GM11168 (cell line): ENCODE data around the gene SDHA.
"Not testable (repeated sequence)": the region's sequence is repeated elsewhere in the genome, so short reads cannot be mapped to it uniquely, and the experiment has no call there.

Experiments used
- in situ Hi-C: fragments of 300-500 bp; cut with MboI; formaldehyde crosslinking; loops from one replicate; pipeline ENCODE4 v1.12.0; 2022; ENCODE audit warnings: low sequenced_read_pairs; ENCODE audit not compliant: unreplicated experiment

Gene SDHA

GRCh38 chr5:251016-251415, 32.9 kb downstream of the SDHA start:
- in situ Hi-C loops, result loop anchor here (5.0 kb wide), 1 partner anchor 1326 kb away; no protein-coding TSS in a partner anchor

GRCh38 chr5:251538-251937, 33.4 kb downstream of the SDHA start:
- in situ Hi-C loops, result loop anchor here (5.0 kb wide), 1 partner anchor 1326 kb away; no protein-coding TSS in a partner anchor

DNA sequence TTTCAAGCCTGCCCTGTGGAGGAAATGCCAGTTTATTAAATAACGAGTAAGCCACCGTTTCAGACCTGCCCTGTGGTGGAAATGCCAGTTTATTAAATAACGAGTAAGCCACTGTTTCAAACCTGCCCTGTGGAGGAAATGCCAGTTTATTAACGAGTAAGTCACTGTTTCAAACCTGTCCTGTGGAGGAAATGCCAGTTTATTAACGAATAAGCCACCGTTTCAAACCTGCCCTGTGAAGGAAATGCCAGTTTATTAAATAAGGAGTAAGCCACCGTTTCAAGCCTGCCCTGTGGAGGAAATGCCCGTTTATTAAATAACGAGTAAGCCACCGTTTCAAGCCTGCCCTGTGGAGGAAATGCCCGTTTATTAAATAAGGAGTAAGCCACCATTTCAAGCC, 33.9 kb downstream of the SDHA start:
- in situ Hi-C loops, result loop anchor here (5.0 kb wide), 1 partner anchor 1325 kb away; no protein-coding TSS in a partner anchor

- in situ Hi-C loops, result loop anchor here (5.0 kb wide), 1 partner anchor 1325 kb away; no protein-coding TSS in a partner anchor
Observed at GRCh38 chr5:252546-252945, 34.4 kb downstream of the SDHA start.

- in situ Hi-C loops, result loop anchor here (5.0 kb wide), 1 partner anchor 1323 kb away; no protein-coding TSS in a partner anchor
Observed at GRCh38 chr5:254322-254721, 36.2 kb downstream of the SDHA start.

DNA sequence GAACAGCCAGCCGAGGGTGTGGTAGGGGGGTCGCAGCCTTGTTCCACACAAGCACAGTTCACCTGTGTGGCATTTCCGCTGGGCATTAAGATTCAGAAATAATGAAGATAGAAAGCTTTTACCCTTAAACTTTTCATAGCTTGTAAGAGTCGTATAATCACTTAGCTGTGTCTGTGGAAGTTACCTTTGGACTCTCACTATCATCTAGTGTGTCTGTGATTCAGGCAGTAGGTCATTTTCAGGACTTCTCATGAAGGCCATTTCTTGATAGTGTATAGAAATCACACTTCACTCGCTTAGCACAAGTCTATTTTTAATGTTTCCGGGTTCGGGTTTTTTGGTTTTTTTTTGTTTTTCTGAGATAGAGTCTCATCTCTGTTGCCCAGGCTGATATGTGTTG, 37.0 kb downstream of the SDHA start:
- in situ Hi-C loops, result not testable (repeated sequence)

DNA sequence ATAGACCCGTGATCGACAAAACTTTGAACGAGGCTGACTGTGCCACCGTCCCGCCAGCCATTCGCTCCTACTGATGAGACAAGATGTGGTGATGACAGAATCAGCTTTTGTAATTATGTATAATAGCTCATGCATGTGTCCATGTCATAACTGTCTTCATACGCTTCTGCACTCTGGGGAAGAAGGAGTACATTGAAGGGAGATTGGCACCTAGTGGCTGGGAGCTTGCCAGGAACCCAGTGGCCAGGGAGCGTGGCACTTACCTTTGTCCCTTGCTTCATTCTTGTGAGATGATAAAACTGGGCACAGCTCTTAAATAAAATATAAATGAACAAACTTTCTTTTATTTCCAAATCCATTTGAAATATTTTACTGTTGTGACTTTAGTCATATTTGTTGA, 38.2 kb downstream of the SDHA start:
- in situ Hi-C loops, result not testable (repeated sequence)

DNA sequence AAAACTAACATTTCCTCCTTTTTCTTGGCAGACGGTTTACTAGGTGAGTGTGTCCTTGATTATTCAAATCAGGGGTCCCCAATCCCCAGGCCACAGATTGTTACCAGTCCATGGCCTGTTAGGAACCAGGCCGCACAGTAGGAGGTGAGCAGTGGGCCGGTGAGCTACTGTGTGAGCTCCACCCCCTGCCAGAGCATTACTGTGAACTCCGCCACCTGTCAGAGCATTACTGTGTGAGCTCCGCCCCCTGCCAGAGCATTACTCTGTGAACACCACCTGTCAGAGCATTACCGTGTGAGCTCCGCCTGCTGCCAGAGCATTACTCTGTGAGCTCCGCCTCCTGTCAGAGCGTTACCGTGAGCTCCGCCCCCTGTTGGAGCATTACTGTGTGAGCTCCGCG, 39.0 kb downstream of the SDHA start:
- in situ Hi-C loops, result no loop called here

GRCh38 chr5:263275-263974, 45.3 kb downstream of the SDHA start:
- in situ Hi-C loops, result not testable (repeated sequence)

DNA sequence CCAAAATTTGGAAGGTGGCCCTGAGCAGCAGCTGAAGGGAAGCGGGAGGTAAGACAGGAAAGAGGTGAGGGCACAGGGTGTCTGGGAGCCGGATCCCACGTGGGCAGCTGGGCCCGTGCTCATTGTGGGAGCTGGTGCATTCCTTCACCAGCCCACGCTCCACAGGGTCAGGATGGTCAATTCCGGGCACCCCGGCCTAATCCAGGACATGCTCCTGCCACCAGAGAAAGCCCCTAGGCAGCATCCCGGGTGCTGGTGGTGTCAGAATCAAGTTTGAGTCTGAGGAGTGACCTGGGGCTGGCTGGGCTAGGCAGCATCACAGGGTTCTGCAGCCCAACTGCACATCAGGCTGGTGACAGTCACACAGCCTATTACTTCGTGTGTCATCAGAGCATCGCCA, 46.2 kb downstream of the SDHA start:
- in situ Hi-C loops, result no loop called here

DNA sequence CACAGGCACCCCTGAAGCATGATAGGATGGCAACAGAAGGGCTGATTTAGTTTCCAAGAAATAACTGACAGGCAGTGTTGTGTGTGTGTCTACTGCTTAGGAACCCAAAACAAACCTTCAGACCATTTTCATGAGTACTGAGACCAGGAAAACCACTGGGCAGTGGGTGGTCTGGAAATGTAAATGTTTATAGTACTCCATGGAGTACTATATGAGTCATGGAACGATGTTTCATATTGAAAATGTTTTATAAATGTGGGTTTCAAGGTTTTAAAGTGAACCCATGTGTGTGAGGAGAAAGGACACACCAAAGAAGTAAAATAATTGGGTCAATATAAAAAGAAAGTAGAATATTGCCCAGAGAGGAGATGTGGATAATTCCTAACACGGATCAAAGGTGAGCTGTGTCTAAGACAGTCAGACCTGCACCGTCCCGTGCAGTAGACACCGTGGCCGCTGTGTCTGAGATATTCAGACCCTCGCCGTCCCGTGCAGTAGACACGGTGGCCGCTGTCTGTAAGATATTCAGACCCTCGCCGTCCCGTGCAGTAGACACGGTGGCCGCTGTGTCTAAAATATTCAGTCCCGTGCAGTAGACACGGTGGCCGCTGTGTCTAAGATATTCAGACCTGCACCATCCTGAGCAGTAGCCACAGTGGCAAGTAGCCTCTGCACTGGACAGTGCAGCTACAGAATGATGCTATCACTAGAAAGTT, 48.3 kb downstream of the SDHA start:
- in situ Hi-C loops, result not testable (repeated sequence)

GRCh38 chr5:267716-268115, 49.6 kb downstream of the SDHA start:
- in situ Hi-C loops, result no loop called here

- in situ Hi-C loops, result no loop called here
Observed at GRCh38 chr5:270340-270739, 52.2 kb downstream of the SDHA start.

DNA sequence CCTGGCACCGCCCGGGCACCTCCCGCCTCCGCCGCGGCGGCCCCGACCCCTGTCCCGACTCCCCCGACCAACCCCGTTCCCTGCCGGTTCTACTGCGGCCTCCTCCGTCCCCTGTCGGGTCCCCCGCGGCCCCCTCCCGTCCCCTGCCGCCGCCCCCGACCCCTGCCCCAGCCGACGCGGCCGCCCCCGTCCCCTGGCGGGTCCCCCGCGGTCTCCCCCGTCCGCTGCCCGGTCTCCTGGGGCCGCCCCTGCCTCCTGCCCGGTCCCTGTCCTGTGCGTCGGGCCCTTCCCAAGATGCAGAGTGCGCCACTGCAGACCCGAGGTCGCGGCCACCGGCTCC, 53.7 kb downstream of the SDHA start:
- in situ Hi-C loops, result not testable (repeated sequence)

- in situ Hi-C loops, result not testable (repeated sequence)
Observed at GRCh38 chr5:273091-273490, 55.0 kb downstream of the SDHA start.

DNA sequence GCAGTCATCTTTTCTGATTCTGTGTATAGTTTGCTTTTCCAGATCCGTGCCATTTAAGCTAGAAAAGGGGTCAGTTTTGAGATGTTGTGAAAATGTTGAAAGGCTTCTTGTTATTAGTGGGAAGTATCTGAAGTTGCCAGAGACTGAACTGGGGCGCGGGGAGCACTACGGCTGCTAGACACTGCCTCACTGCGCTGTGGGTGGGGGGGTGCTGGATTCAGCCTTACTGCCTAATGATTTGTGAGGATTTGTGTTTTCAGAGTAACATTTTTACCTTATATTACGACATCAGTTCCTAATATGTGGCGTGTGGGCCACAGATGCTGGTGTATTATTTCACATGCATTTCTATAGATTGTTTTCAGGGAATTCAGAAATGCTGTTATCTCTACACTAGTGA, 55.4 kb downstream of the SDHA start:
- in situ Hi-C loops, result not testable (repeated sequence)

DNA sequence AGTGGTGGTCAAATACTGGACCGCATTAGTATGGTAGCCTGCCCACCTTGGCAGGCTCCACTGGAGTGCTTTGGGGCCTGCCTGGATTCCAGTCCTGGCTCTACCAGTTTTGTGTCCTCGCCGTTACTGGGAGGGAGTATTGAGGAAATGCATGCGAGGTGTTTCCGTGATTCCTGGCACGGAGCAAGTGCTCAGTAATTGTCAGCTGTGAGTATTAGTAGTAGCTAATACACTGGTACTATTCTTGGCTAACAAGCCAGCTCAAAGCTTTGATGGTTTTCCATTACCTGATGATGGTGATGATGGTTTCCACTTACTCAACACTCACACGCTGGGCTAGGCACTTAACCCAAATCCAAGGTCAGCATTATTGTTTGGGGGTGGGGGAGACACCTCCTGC, 56.2 kb downstream of the SDHA start:
- in situ Hi-C loops, result not testable (repeated sequence)

DNA sequence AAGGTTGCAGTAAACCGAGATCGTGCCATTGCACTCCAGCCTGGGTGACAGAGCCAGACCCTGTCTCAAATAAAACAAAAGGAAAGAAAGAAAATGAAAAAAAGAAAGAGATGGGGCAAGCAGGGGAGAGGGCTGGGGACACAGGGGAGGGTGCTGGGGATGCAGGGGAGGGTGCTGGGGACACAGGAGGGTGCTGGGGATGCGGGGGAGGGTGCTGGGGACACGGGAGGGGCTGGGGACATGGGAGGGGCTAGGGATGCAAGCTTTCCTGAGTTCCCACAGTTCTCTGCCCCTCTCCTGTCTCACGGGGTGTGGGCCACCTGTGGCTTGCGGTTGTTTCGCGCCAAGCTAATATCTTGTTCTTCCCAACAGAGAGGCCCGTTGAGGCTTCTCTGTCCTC, 60.5 kb downstream of the SDHA start:
- in situ Hi-C loops, result no loop called here

DNA sequence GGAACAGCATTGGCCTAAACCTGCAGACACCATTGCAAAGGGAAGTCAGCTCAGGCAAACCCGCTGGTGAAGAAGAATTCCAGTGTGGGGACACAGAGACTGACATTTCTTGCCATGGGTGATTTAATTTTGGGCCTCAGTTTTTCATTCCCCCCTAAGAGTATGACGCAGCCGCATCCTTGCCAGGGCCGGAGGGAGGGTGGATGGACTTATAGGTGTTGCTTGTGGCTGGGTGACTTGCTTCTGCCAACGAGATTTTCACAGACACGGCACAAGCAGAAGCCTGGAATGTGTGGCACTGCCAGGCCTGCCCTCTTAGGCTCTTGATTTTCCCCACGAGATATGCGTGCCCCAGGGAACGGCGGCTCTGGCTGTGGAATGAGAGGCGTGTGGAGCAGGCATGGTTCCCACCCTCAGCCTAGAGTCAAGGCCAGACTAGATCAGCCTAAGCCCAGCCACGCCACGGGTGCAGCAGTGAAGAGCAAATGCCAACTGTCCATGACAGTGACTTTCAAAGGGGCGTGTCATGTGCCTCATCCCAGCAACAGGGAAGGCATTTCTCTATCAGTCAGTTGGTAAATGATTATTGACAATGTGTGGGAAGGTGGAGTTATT, 61.0 kb downstream of the SDHA start:
- in situ Hi-C loops, result not testable (repeated sequence)

DNA sequence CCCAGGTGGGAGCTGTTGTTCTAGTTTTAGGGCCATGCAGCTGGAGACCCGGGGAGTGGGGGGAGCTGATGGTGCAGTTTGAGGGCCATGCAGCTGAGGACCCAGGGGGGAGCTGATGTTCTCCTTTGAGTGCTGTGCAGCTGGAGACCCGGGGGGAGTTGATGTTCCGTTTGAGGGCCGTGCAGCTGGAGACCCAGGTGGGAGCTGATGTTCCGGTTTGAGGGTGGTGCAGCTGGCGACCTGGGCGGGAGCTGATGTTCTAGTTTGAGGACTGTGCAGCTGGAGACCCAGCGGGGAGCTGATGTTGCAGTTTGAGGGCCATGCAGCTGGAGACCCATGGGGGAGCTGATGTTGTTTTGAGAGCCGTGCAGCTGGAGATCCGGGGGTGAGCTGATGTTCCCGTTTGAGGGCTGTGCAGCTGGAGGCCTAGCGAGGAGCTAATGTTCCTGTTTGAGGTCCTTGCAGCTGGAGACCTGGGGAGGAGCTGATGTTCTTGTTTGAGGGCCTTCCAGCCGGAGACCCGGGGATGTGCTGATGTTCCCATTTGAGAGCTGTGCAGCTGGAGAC, 68.0 kb downstream of the SDHA start:
- in situ Hi-C loops, result no loop called here

GRCh38 chr5:290200-290599, 72.1 kb downstream of the SDHA start:
- in situ Hi-C loops, result not testable (repeated sequence)
